IPS-18a (cell line): Measurements from ENCODE around the gene NHEJ1.

Experiments
- H3K27ac ChIP-seq: one replicate; pipeline ENCODE4 v1.5.1; 2013; ENCODE audit warnings: low read length
- H3K27me3 ChIP-seq: one replicate; pipeline ENCODE4 v1.6.1; 2013; ENCODE audit warnings: mild to moderate bottlenecking, low read length; ENCODE audit not compliant: control insufficient read depth, insufficient read depth
- H3K36me3 ChIP-seq: one replicate; pipeline ENCODE4 v1.6.1; 2013; ENCODE audit warnings: low read depth, low read length; ENCODE audit not compliant: control insufficient read depth
- H3K4me1 ChIP-seq: one replicate; pipeline ENCODE4 v1.6.1; 2013; ENCODE audit warnings: low read depth, low read length; ENCODE audit not compliant: control insufficient read depth
- H3K4me3 ChIP-seq: one replicate; pipeline ENCODE4 v1.5.1; 2013; ENCODE audit warnings: low read length
- H3K9ac ChIP-seq: one replicate; pipeline ENCODE4 v1.6.1; 2013; ENCODE audit warnings: mild to moderate bottlenecking, low read length, moderate library complexity
- H3K9me3 ChIP-seq: one replicate; pipeline ENCODE4 v1.6.1; 2013; ENCODE audit warnings: low read depth, low read length; ENCODE audit not compliant: control insufficient read depth

NHEJ1 gene

DNA sequence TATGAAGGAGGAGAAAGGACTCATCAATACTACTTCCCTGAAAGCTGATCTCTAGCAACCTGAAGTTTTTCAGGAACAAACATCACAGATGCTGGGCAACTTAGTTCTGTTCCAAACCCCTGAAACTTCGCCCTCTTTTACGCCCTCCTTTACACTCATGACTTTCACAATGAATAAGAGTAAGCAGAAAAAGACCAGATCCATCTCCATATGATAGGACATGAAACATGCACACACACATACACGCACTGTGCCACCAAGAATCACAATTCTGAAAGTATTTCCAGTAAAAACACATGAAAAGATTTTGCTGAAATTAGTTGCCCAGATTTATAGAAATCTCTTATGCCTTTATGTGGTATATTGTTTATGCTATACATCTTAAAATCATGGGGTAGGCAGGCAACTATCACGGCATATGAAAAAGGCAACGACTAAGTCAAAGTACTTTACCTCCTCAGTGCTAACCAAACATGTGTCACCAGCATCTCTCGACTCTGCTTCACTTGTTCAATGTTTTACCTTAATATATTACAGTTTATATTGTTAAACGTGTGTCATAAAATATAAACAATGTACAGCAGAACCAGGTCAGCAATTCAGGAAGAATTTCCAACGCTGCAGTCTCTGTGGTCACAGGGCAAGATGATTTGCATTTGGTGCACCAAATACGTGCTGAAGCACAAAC is 47.8 kb downstream of the NHEJ1 start:
- Histone ChIP-seq H3K36me3 (no peaks in the 10 kb centered on the region), H3K9me3 (no peaks in the 10 kb centered on the region), H3K4me1 (peaks cover 9% of the 10 kb centered on the region), H3K27me3 (no peaks in the 10 kb centered on the region), H3K4me3 (no peak overlapping the region), H3K9ac (no peak overlapping the region), H3K27ac (no peak overlapping the region)

DNA sequence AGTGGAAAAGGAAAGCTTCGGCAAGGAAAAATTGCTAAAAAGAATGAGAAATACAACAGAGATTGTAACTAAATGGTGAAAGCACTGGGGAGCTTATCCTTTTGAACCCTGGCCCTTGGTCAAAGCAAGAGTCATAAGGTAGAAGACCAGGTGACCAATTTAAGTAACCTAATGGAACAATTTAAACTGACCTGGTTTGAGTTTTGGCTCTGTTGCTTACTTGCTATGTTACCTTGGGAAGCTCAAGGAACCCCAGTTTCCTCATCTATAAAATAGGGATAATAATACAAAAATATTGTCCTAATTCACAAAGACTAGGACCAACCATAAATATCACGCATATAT is 48.6 kb downstream of the NHEJ1 start:
- H3K4me3 ChIP-seq: no peak overlapping the region
- no peaks in the 10 kb centered on the region for H3K36me3 ChIP-seq
- H3K9me3 ChIP-seq: no peaks in the 10 kb centered on the region
- no peaks in the 10 kb centered on the region for H3K27me3 ChIP-seq
- no peak overlapping the region for H3K9ac ChIP-seq
- H3K27ac ChIP-seq: no peak overlapping the region
- H3K4me1 ChIP-seq: peaks cover 9% of the 10 kb centered on the region

DNA sequence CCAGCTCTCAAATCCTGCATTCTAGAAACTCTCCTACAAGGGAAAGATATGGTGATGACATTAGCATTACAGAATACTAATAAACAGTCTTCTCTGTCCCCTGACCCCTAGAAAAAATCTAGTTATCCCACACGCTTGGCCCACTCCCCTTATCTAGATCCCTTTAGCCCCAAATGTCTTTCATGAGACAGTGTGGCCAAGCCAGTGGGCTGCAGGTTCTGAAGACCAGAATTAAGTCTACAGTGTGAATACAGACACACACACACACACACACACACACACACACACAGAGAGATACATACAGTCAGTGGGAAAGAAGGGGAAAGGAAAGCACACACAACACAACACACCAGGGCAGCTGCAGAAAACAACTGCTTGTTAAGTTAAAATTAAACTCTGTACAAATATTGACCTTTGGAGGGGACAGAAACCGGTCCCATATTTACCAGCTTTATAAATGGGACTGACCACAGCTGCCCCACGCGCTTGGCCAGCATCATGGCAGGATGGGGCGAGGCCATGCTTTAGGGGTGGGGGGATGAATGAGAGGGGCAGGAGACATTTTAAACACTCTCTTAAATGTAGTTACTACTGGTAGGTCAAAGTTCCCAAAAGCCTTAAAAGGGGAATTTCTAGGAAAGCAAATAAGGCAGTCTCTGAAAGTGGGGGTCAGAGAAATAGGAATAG is 49.1 kb downstream of the NHEJ1 start:
- no peaks in the 10 kb centered on the region for H3K9me3 ChIP-seq
- no peaks in the 10 kb centered on the region for H3K36me3 ChIP-seq
- H3K27ac ChIP-seq: no peak overlapping the region
- H3K4me1 ChIP-seq: peaks cover 9% of the 10 kb centered on the region
- no peaks in the 10 kb centered on the region for H3K27me3 ChIP-seq
- H3K4me3 ChIP-seq: no peak overlapping the region
- no peak overlapping the region for H3K9ac ChIP-seq

DNA sequence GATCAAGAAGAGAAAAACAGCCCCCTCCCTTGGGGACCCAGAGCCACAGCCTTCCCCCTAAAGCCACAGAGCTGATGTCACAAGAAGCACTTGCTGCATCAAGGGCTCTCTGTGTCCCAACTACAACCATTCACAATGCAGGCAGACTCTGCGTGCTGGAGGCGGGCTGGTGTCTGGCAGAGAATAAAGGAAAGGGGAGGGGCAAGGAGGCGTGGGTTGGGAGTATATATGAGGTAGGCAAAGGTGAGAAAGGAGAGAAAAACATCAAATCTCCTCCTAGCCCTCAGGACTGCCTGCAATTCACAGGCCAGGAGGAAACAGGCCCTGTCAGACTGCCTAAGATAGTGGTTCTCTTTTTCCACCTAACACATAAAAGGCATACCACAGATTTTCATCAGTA is 51.1 kb downstream of the NHEJ1 start:
- Histone ChIP-seq H3K36me3 (no peaks in the 10 kb centered on the region), H3K9ac (no peak overlapping the region)

DNA sequence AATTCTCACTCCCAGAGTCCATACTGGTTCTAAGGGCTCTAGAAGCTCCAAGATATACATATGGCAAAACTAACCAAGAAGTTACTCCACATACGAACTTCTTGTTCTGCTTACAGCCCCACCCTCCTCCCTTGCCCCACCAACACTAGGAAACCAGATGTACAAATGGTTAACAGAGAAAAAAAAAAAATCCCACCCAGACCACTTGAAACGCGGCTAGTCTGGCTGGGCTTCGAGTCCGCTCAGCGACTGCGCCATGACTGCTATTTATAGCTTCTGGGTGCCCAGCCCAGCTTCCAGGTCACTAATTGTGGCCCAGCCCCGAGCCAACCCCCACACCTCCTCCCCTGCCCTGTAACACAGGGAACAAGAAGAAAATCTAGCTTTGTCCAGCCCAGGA is 52.9 kb downstream of the NHEJ1 start:
- Histone ChIP-seq H3K27ac (no peak overlapping the region), H3K27me3 (no peaks in the 10 kb centered on the region), H3K4me1 (peaks cover 9% of the 10 kb centered on the region), H3K9ac (no peak overlapping the region), H3K9me3 (no peaks in the 10 kb centered on the region), H3K36me3 (no peaks in the 10 kb centered on the region), H3K4me3 (no peak overlapping the region)

More for the DNA sequence above, 51.1 kb downstream of the NHEJ1 start:
- no peak overlapping the region for H3K27ac ChIP-seq
- H3K4me1 ChIP-seq: peaks cover 9% of the 10 kb centered on the region
- H3K4me3 ChIP-seq: no peak overlapping the region
- no peaks in the 10 kb centered on the region for H3K9me3 ChIP-seq
- H3K27me3 ChIP-seq: no peaks in the 10 kb centered on the region

DNA sequence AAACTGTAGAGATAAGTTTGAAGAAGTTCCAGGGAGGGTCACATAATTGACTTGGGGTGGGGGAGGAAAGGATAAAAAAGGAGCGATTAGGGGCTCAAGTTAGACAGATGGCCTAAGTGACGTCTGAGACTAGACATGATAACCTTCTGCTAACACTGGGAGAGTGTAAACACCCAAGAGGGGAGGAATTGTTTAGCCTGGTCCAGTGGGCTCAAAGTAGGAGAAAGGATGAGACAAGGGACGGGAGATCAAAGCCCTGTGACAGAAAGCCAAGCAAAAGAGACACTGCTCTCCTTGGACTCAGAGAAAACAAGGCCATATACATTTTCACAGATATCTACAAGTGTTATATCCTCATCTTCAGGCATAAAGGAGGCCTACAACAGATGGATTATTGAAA is 54.4 kb downstream of the NHEJ1 start:
- no peak overlapping the region for H3K9ac ChIP-seq
- H3K4me3 ChIP-seq: no peak overlapping the region
- no peaks in the 10 kb centered on the region for H3K36me3 ChIP-seq
- H3K27ac ChIP-seq: no peak overlapping the region
- no peaks in the 10 kb centered on the region for H3K27me3 ChIP-seq
- peaks cover 9% of the 10 kb centered on the region for H3K4me1 ChIP-seq
- H3K9me3 ChIP-seq: no peaks in the 10 kb centered on the region

DNA sequence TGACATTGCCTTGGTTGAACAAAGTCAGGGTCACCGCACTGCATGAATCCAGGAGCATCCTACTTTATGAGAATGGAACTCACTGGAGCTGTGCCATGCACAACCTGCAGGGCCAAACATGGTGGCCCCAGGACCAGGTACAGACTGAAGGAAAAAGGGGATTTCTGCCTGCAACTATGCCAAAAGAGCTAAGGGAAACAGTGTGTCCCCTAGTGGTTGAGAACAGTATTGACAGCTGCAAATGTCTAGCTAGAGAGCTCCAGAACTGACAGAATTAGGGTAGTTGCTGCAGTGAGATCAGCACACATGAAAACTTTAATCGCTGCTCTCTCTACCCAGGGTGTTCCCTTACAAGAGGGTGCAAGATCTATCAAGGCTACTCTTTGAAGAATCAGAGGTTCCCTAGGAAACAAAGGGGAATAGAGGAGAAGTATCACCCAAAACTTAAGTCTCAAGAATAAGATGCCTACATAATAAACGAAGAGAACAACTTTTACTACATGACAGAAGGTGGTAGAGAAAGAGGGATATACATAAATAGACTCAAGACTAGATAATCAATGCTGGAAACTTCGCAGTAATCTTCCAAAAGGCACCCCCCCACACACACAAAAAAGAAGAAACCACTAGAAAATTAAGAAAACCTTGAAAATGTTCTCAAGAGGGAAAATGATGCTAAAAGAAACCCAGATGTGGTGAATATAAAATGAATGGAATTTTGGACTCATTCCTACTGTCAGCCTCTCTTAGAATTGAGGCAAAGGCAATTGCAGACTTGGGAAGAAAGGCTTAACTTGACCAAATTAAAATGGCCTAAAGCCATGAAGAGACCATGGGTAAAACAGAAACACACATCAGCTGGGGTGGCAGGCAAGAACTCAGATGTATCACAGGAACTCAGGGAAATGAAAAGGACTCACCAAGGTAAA is 56.2 kb downstream of the NHEJ1 start:
- Histone ChIP-seq H3K4me1 (peaks cover 4% of the 10 kb centered on the region), H3K27ac (no peak overlapping the region), H3K9ac (no peak overlapping the region), H3K4me3 (no peak overlapping the region), H3K27me3 (no peaks in the 10 kb centered on the region), H3K9me3 (no peaks in the 10 kb centered on the region), H3K36me3 (no peaks in the 10 kb centered on the region)

DNA sequence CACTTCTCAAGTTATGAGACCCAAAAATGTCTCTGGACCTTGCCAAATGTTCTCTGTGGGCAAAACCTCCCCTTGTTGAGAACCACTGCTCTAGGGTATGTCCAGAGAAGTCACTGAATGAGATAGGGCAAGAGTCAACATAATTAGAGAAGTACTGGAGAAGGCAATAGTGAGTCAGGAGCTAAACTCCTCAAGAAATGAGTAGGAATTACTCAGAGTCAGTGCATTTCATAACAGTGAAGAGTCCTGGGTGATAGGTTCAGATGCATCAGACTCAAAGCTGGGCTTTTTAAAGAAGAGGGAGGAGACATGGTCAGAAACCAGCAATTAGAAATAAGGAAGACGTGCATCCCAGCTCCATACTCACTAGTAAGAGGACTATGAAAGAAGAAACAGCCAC is 61.3 kb downstream of the NHEJ1 start:
- H3K9me3 ChIP-seq: no peaks in the 10 kb centered on the region
- H3K27ac ChIP-seq: no peak overlapping the region
- H3K4me1 ChIP-seq: no peaks in the 10 kb centered on the region
- no peak overlapping the region for H3K9ac ChIP-seq
- H3K36me3 ChIP-seq: no peaks in the 10 kb centered on the region
- H3K4me3 ChIP-seq: no peak overlapping the region
- no peaks in the 10 kb centered on the region for H3K27me3 ChIP-seq

DNA sequence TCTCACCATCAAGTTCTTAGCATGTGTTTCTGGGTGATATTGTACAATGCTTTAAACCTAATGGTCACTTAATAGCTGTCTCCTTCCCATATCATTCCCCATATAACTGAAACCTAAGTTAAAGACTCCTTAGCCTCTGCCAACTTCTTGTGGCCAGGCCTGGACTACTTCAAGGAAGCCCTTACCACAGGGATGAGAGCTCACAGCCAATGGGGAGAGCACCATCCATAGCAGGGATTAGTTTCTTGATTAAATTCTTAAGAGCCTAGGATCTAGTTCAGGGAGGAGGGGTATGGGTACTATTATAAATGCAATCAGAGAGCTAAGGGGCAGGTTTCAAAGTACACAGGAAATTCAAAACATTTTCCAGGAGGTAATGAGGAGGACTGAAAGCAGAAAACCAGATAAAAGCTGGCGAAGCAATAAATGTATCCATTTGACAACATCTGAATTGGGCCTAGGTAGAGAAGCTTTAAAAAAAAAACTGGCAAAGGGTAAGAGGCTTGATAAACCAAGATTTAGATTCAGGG is 65.1 kb downstream of the NHEJ1 start:
- Histone ChIP-seq H3K9me3 (no peaks in the 10 kb centered on the region), H3K4me3 (no peak overlapping the region), H3K27me3 (no peaks in the 10 kb centered on the region), H3K4me1 (no peaks in the 10 kb centered on the region), H3K36me3 (no peaks in the 10 kb centered on the region), H3K9ac (no peak overlapping the region), H3K27ac (no peak overlapping the region)

DNA sequence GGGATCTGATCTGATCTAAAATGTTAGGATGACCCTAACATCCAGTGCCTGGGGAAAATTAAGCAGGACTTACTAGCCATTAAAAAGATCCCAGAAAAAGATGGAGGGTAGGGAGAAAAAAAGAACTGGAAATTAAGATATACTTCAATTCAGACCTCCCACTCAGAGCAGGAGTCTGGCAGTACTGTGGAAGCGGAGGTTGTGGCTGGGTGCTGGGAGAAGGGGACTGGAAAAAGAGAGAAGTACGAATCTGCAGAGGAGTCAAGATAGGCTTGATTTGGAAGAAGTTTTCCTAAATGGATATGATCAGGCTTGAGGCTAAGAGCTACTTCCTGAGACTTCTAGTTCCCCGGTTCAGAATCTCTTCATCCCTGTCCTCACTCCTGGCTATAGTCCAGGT is 66.4 kb downstream of the NHEJ1 start:
- H3K9ac ChIP-seq: no peak overlapping the region
- no peaks in the 10 kb centered on the region for H3K36me3 ChIP-seq
- H3K9me3 ChIP-seq: no peaks in the 10 kb centered on the region
- H3K27me3 ChIP-seq: no peaks in the 10 kb centered on the region
- no peaks in the 10 kb centered on the region for H3K4me1 ChIP-seq
- H3K4me3 ChIP-seq: no peak overlapping the region
- H3K27ac ChIP-seq: no peak overlapping the region

DNA sequence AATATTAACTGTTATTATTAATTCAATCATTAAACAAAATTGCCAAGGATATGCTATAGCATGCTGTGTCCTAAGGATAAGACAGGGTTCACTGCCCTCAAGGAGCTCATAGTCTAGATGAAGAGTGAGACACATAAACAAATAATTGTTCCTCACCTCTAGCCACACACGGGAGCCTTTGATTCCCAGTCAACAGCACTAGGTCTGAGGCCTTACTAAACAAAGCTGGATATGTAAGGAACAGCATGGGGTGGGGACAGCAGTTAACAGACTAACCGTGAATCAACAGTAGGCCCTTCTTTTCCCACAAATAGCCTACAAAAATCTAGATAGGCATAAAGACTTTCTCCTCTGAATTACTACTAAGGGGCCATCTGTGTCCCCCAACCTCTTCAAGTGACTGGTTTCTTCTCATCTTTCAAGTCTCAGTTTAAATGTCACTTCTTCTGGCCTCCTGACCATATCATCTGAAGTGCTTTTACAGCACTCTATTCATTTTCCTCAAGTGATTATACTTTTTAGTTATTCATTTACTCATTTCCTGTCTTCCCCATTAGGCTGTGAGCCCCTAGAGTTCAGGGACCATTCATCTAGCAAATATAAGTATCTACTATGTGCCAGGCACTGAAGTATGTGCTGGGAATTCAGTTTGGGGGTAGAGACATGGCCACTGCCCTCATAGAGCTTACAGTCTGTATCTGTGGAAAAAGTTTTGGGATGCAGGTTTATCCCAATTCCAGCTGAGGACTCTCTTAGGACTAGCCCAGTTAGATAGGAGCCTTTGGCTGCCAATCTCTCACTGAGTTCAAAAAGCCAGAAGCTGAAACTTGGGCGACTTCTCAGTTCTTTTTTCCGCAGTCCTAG is 69.9 kb downstream of the NHEJ1 start:
- Histone ChIP-seq H3K4me3 (no peak overlapping the region), H3K36me3 (no peaks in the 10 kb centered on the region), H3K27ac (no peak overlapping the region), H3K9ac (no peak overlapping the region), H3K9me3 (no peaks in the 10 kb centered on the region), H3K27me3 (no peaks in the 10 kb centered on the region), H3K4me1 (no peaks in the 10 kb centered on the region)
